NCI-H446 (cell line): Measurements from ENCODE around the gene ING5.
"Not testable (repeated sequence)": the region's sequence is repeated elsewhere in the genome, so short reads cannot be mapped to it uniquely, and the experiment has no call there.

ENCODE experiments used
- DNase-seq, 2 experiments: peaks; one replicate each; lab custom pipeline; 2025; lab: John Stamatoyannopoulos, UW

ING5 gene

GRCh38 chr2:241701399-241702154 lies at the start of gene ING5:
Gene ING5 (plus strand): TSS chr2:241702039. CDS start chr2:241702066, 27 bp downstream.
- DNase-seq = peak; percentile 84 to 93

GRCh38 chr2:241652142-241652541 lies 49.7 kb upstream of the ING5 start:
- no peak for DNase-seq

- no peak for DNase-seq
These were observed 49.1 kb upstream of the ING5 start for GRCh38 chr2:241652722-241653121.

GRCh38 chr2:241653210-241653750 lies 48.6 kb upstream of the ING5 start:
- no peak for DNase-seq

- no peak for DNase-seq
These were observed 47.3 kb upstream of the ING5 start for GRCh38 chr2:241654551-241654950.

GRCh38 chr2:241655516-241656189 lies 46.2 kb upstream of the ING5 start:
- DNase-seq = no peak

- DNase-seq = no peak
These were observed 45.6 kb upstream of the ING5 start for GRCh38 chr2:241656190-241656741.

GRCh38 chr2:241657786-241658254 lies 44.0 kb upstream of the ING5 start:
- DNase-seq = no peak

- no peak for DNase-seq
These were observed 43.5 kb upstream of the ING5 start for GRCh38 chr2:241658296-241658695.

GRCh38 chr2:241659150-241659739 lies 42.6 kb upstream of the ING5 start:
- peak; percentile 22 to 43 for DNase-seq

- no peak for DNase-seq
These were observed 41.1 kb upstream of the ING5 start for GRCh38 chr2:241660593-241661213.

GRCh38 chr2:241662731-241663130 lies 39.1 kb upstream of the ING5 start:
- DNase-seq = not testable (repeated sequence)

- DNase-seq = no peak
These were observed 36.0 kb upstream of the ING5 start for GRCh38 chr2:241665731-241666440.

GRCh38 chr2:241666627-241667400 lies 35.0 kb upstream of the ING5 start:
- no peak for DNase-seq

GRCh38 chr2:241668354-241668753 lies 33.5 kb upstream of the ING5 start:
- DNase-seq = no peak

- DNase-seq = no peak
These were observed 33.0 kb upstream of the ING5 start for GRCh38 chr2:241668839-241669238.

GRCh38 chr2:241670333-241671110 lies 31.3 kb upstream of the ING5 start:
- no peak for DNase-seq

- DNase-seq = no peak
These were observed 30.2 kb upstream of the ING5 start for GRCh38 chr2:241671457-241672240.
